ENCODE results near the gene GTPBP4.

DNA sequence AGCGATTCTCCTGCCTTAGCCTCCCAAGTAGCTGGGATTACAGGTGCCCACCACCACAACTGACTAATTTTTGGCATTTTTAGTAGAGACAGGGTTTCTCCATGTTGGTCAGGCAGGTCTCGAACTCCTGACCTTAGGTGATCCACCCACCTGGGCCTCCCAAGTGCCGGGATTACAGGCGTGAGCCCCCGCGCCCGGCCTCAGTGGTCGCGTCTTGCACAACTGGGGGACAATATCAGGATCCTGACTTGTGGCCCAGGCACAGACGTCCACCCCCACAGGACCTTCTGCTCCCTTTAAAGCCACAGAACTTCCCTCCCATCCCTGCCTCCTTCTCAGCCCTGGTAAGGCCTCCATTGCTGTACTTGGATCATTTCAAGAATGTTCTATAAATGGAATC, 39.9 kb upstream of the GTPBP4 start:
- TF ChIP-seq, protein P1, sequence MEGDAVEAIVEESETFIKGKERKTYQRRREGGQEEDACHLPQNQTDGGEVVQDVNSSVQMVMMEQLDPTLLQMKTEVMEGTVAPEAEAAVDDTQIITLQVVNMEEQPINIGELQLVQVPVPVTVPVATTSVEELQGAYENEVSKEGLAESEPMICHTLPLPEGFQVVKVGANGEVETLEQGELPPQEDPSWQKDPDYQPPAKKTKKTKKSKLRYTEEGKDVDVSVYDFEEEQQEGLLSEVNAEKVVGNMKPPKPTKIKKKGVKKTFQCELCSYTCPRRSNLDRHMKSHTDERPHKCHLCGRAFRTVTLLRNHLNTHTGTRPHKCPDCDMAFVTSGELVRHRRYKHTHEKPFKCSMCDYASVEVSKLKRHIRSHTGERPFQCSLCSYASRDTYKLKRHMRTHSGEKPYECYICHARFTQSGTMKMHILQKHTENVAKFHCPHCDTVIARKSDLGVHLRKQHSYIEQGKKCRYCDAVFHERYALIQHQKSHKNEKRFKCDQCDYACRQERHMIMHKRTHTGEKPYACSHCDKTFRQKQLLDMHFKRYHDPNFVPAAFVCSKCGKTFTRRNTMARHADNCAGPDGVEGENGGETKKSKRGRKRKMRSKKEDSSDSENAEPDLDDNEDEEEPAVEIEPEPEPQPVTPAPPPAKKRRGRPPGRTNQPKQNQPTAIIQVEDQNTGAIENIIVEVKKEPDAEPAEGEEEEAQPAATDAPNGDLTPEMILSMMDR (IDR thresholded peaks at IDR 0.05; ENCODE audit: control extremely low read depth in 1 of 3, insufficient read depth in 1 of 3, low read depth in 1 of 3, low read length in 3 of 3): no peak
- TF ChIP-seq TAF1 (IDR thresholded peaks at IDR 0.05; ENCODE audit: low read depth, low read length): no peak
- TF ChIP-seq ZNF274 (IDR thresholded peaks at IDR 0.05; ENCODE audit: borderline replicate concordance, extremely low read depth, low read length): no peak
- no peak for TF ChIP-seq EP300 (IDR thresholded peaks at IDR 0.05; ENCODE audit: borderline replicate concordance in 1 of 2, low read depth in 2 of 2, low read length in 2 of 2)
- no peak for TF ChIP-seq RAD21 (IDR thresholded peaks at IDR 0.05 in 1 of 2, conservative IDR thresholded peaks at IDR 0.05 in 1 of 2; ENCODE audit: low read depth in 2 of 2, low read length in 2 of 2)
- TF ChIP-seq CREB1 (IDR thresholded peaks at IDR 0.05): no peak
- TF ChIP-seq RNF2 (IDR thresholded peaks at IDR 0.05; ENCODE audit: borderline replicate concordance, low read depth, low read length, missing control alignments, poor library complexity, severe bottlenecking): no peak
- TF ChIP-seq, protein P2, sequence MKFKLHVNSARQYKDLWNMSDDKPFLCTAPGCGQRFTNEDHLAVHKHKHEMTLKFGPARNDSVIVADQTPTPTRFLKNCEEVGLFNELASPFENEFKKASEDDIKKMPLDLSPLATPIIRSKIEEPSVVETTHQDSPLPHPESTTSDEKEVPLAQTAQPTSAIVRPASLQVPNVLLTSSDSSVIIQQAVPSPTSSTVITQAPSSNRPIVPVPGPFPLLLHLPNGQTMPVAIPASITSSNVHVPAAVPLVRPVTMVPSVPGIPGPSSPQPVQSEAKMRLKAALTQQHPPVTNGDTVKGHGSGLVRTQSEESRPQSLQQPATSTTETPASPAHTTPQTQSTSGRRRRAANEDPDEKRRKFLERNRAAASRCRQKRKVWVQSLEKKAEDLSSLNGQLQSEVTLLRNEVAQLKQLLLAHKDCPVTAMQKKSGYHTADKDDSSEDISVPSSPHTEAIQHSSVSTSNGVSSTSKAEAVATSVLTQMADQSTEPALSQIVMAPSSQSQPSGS (IDR thresholded peaks at IDR 0.05; ENCODE audit: low read length): no peak

All from H1 (cell line).